Posterior vena cava (tissue), 2 donors: Measurements from ENCODE around the gene PARD3B. TPM values are rescaled to one million over a fixed set of nuclear protein-coding genes. Genes with fewer than 3 reads are reported as not detected.
"Not testable (repeated sequence)": the region's sequence is repeated elsewhere in the genome, so short reads cannot be mapped to it uniquely, and the experiment has no call there.

ENCODE experiments used
- DNase-seq: peaks from one replicate; pipeline ENCODE4 v3.0.0-alpha.2; 2020; ENCODE audit warnings: low spot score
- intact Hi-C, 2 donors: fragments of 100-400 bp; cut with DNase I; formaldehyde crosslinking; loops; one replicate each; pipeline versions ENCODE4 v1.14.1 to v1.14.2; 2022 to 2023
- total RNA-seq, 2 donors: library from RNA; stranded (reverse); fragmentation: NEBNext Ultra II Directional; extraction: Animal tissue kit (Norgen Biotek cat#: 25700); gene quantifications; one replicate each; pipeline ENCODE4 v1.2.1, GENCODE V29; 2021
- donor health status: DM: yes; HTN: yes; CAD: no.
- donor health status: DM: yes; HTN: yes; CAD: no.

Gene PARD3B
- total RNA-seq, 2 donors from 2014 or later: 37.0 to 48.1 TPM

GRCh38 chr2:204538182-204539018 lies 6.9 kb upstream of the PARD3B start:
- intact Hi-C loops: no loop called here
- no peak for DNase-seq

- intact Hi-C loops: no loop called here
- DNase-seq: no peak
These were observed 6.3 kb upstream of the PARD3B start for GRCh38 chr2:204539019-204539385.

GRCh38 chr2:204541637-204542036 lies 3.6 kb upstream of the PARD3B start:
- DNase-seq: no peak
- intact Hi-C loops: no loop called here

GRCh38 chr2:204542982-204543608 lies 2.2 kb upstream of the PARD3B start:
- intact Hi-C loops: no loop called here
- DNase-seq: no peak

- intact Hi-C loops: no loop called here
- DNase-seq: peak; percentile 79
These were observed 823 bp downstream of the PARD3B start for GRCh38 chr2:204545861-204546735.

- no peak for DNase-seq
- intact Hi-C loops: no loop called here
These were observed 5.7 kb downstream of the PARD3B start for GRCh38 chr2:204550751-204551511.

- no peak for DNase-seq
- intact Hi-C loops: no loop called here
These were observed 6.2 kb downstream of the PARD3B start for GRCh38 chr2:204551512-204551863.

GRCh38 chr2:204557604-204558003 lies 12.3 kb downstream of the PARD3B start:
- intact Hi-C loops: loop anchor here in 1 of 2 donors (2.0 kb wide), 1 partner anchor 77 kb away; no protein-coding TSS in a partner anchor
- no peak for DNase-seq

GRCh38 chr2:204559358-204559757 lies 14.1 kb downstream of the PARD3B start:
- not testable (repeated sequence) for DNase-seq
- intact Hi-C loops: loop anchor here in 1 of 2 donors (2.0 kb wide), 1 partner anchor 75 kb away; no protein-coding TSS in a partner anchor

- intact Hi-C loops: no loop called here
- DNase-seq: no peak
These were observed 15.6 kb downstream of the PARD3B start for GRCh38 chr2:204560902-204561301.

- no peak for DNase-seq
- intact Hi-C loops: no loop called here
These were observed 16.5 kb downstream of the PARD3B start for GRCh38 chr2:204561771-204562170.

GRCh38 chr2:204566439-204566838 lies 21.2 kb downstream of the PARD3B start:
- DNase-seq: no peak
- intact Hi-C loops: no loop called here

GRCh38 chr2:204570421-204570820 lies 25.1 kb downstream of the PARD3B start:
- intact Hi-C loops: no loop called here

GRCh38 chr2:204571041-204571440 lies 25.8 kb downstream of the PARD3B start:
- intact Hi-C loops: no loop called here
- DNase-seq: no peak

More at GRCh38 chr2:204570421-204570820, 25.1 kb downstream of the PARD3B start:
- DNase-seq: no peak

- no peak for DNase-seq
- intact Hi-C loops: no loop called here
These were observed 26.6 kb downstream of the PARD3B start for GRCh38 chr2:204571911-204572310.

GRCh38 chr2:204573221-204573620 lies 27.9 kb downstream of the PARD3B start:
- intact Hi-C loops: no loop called here
- no peak for DNase-seq

GRCh38 chr2:204574486-204574885 lies 29.2 kb downstream of the PARD3B start:
- DNase-seq: no peak
- intact Hi-C loops: no loop called here

- intact Hi-C loops: no loop called here
- DNase-seq: no peak
These were observed 30.2 kb downstream of the PARD3B start for GRCh38 chr2:204575463-204575862.

GRCh38 chr2:204576362-204576979 lies 31.2 kb downstream of the PARD3B start:
- DNase-seq: no peak
- intact Hi-C loops: no loop called here
